GM12801 (cell line): ENCODE measurements around the gene ADGRV1.

Source experiments
- TF ChIP-seq, protein P1 (sequence below): IDR thresholded peaks from one replicate; pipeline ENCODE4 v1.5.1; 2011; ENCODE audit warnings: control low read depth; ENCODE audit not compliant: insufficient read length; ENCODE audit errors: extremely low read depth

ADGRV1 gene

GRCh38 chr5:90741022-90741564 is 182.5 kb downstream of the ADGRV1 start:
- TF ChIP-seq, protein P1, sequence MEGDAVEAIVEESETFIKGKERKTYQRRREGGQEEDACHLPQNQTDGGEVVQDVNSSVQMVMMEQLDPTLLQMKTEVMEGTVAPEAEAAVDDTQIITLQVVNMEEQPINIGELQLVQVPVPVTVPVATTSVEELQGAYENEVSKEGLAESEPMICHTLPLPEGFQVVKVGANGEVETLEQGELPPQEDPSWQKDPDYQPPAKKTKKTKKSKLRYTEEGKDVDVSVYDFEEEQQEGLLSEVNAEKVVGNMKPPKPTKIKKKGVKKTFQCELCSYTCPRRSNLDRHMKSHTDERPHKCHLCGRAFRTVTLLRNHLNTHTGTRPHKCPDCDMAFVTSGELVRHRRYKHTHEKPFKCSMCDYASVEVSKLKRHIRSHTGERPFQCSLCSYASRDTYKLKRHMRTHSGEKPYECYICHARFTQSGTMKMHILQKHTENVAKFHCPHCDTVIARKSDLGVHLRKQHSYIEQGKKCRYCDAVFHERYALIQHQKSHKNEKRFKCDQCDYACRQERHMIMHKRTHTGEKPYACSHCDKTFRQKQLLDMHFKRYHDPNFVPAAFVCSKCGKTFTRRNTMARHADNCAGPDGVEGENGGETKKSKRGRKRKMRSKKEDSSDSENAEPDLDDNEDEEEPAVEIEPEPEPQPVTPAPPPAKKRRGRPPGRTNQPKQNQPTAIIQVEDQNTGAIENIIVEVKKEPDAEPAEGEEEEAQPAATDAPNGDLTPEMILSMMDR = no peak

DNA sequence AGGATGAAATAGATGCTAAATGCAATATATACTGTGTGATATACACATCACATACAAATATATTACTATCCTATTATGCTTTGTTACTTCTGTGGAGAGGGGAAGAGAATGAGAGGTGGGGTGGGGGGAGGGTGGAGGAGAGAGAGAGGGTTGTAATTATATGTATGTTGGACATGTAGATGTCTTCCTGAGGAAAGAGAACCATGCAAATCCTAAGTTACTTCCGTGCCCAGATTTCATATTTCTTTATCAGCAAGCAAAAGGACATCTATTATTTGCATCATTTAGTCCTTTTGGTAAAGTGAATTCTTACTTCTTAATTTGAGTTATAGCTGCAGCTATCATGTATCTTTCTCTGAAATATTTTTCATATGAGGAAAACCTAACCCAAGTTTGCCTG is 187.5 kb downstream of the ADGRV1 start:
- TF ChIP-seq, protein P1 = no peak

- TF ChIP-seq, protein P1 = no peak
Observed at GRCh38 chr5:90747175-90747574, 188.6 kb downstream of the ADGRV1 start.

DNA sequence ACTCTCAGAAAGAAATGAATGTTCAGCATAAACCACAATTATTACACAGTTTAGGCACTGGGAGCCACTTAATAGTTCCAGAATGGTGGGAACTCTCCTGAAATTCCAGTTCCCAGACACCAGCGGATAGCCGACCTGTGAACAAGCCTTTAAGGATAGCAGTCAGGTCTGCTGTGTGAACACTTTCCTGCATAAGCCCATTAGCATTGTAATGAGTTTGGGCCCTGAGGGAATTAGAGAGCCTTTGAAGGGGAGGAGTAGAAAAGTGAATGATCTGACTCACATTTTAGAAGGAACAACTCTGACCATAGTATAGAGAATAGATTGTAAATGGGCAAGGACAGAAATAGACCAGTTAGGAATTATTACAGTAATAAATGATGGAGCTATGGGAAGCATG is 189.1 kb downstream of the ADGRV1 start:
- TF ChIP-seq, protein P1 = no peak

GRCh38 chr5:90759119-90759518 is 200.5 kb downstream of the ADGRV1 start:
- TF ChIP-seq, protein P1 = no peak

DNA sequence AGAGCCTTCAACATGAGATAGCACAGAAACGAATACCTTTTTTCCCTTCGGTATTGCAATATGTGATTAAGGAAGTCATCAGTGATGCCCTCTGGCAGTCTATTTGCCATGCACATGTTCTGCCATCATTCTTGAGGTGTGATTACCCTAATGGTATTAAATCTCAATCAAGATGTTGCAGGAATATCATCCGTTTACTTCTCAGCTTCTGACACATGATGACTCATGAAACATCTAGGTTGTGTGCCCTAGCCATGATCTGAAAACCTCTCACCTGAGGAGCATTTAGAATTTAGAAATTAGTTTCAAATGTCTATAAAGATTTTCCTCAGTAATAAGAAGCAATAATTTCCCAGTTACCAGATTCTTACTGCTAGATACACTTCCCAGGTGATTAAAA is 209.1 kb downstream of the ADGRV1 start:
- TF ChIP-seq, protein P1 = no peak

GRCh38 chr5:90777959-90778358 is 219.4 kb downstream of the ADGRV1 start:
- TF ChIP-seq, protein P1 = no peak
